A172 (cell line): ENCODE data around the gene EFCAB10. TPM values are rescaled to one million over a fixed set of nuclear protein-coding genes. Genes with fewer than 3 reads are reported as not detected.

Source experiments
- DNase-seq: peaks from one replicate; pipeline ENCODE4 v3.0.0-alpha.2; 2015; ENCODE audit warnings: low spot score
- total RNA-seq: library from RNA; depleted of rRNA; stranded (reverse); fragments of >200 nt; shearing (Covaris generic); gene quantifications from 2 replicates; pipeline ENCODE4 v1.2.3, GENCODE V29; 2014; rRNA removed

Gene EFCAB10, protein sequence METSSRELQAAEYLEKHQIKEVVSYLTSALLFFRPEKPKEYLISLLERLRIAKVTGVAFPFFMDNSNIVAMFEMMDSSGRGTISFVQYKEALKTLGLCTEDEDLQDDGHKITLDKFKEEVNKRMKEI
- not detected in 2 replicates for total RNA-seq

GRCh38 chr7:105581066-105581811 is at the start of gene EFCAB10:
Gene EFCAB10 (minus strand): TSS chr7:105581493. CDS start chr7:105581463, 30 bp downstream.
- no peak for DNase-seq

GRCh38 chr7:105625986-105626385 is 44.7 kb upstream of the EFCAB10 start:
- no peak for DNase-seq

DNA sequence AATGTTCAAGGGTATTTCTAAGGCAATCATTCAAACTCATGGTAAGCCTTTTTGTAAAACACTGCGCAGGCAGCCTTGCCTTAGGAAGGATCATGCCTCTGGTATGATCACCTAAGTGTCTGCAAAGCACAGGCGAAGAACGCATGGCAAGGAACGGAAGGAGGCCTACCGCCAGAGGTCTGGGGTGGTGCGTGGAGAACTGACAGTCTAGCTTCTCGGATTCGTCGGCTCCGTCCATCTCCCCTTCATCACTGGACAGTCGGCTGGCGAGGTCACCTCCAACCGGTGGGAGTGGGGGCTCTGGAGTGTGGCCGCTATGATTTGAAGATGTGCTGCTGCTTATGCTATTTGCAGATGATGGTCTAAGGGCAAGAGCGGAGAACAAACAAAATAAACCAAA is 42.6 kb upstream of the EFCAB10 start:
- DNase-seq, result no peak

DNA sequence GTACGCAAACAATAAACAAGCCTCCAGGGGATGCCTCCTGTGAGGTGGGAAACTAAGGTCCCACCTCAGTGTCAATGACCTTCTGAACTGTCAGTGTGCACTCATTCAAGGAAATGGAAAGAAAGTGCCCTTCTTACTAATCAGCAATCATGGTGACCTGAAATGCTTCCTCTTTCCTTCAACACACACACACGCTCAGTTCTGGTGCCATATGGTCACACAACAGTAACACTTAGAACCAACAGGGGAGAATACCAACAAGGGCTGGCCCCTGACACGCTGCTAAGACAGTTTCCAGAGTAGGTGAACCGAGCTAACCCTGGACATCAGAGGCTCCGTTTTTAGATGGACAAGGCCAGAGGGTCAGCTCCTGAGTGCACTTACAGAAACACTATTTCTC is 42.1 kb upstream of the EFCAB10 start:
- no peak for DNase-seq

DNA sequence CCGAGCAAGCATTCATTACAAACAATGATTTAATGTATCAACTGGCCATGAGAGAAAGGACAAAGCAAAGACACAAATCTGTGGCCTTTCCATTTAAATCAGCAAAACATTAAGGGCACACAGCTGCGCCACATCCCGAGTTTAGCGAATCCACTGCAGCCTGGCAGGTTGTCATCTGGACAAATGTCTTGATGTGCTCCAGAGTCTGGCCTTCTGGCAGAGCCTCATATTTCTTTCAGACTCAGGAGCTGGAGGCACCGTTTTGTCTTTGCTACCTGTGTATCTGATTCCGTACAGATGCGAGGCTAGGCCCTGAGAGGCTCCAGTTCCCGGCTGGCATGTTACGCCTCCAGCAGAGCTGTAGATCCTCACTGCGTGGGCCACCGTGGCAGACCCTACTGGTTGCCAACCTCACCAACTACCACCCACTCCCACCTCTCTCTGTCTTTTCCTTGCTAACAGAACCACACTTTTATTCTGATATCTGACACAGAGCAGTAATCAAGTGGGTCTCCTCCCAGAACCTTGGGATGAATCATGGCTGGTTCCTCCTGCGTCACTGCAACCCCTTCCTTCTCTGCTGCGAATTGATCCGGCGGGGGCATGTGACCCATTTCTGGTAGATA is 40.9 kb upstream of the EFCAB10 start:
- no peak for DNase-seq

- no peak for DNase-seq
These were observed 40.3 kb upstream of the EFCAB10 start for GRCh38 chr7:105621617-105622016.

DNA sequence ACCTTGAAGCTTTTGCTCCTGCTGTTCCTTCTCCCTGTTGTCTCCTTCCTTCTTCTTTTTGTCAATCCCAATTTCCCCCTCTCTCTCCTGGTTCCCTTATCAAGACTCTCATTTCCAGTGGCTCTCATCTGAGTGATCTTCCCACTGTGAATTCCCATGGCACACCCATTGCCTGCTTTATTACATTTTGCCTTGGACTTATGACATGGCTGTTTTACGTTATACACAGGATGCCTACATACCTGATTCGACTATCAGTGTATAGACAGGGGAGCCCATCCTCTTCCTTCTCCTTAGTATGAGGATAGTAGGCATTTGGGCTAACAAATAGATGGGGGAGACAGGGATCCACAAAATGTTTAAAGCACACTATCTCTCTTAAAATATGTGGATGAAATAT is 39.9 kb upstream of the EFCAB10 start:
- DNase-seq, result no peak

GRCh38 chr7:105619590-105619989 is 38.3 kb upstream of the EFCAB10 start:
- DNase-seq, result no peak

- DNase-seq, result no peak
These were observed 36.7 kb upstream of the EFCAB10 start for GRCh38 chr7:105618016-105618296.

DNA sequence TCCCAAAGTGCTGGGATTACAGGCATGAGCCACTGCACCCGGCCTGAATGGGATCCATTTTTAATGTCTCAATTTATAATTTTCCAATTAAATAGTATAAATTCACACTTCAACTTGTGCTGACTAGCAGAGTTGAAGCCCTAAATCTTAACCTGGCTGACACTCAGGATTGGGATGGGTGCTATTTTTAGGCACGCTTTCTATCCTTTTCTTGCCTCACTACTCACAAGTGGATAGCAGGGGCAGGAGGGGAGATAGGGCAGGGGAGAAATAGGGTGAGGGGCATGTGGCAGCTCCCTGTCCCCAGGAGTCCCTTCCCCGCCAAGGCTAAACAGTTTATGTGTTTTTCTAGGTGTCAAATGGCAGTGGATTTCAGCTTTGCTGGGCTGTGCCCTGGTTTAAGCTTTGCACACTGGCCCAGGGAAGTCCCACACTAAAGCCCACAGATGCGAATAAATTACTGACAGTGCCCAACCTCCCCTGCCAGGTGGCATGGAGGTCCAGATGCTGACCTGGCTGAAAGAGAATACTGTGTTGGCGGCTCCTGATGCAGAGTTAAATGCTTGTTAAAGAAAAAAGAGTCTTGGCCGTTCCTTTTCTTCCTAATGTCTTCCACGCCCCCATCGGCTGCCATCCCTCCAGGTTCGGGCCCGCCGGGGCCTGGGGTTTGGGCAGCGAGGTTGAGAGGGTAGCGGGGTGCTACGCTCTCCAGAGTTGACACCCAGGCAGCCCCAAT is 36.2 kb upstream of the EFCAB10 start:
- DNase-seq, result no peak

- no peak for DNase-seq
These were observed 33.1 kb upstream of the EFCAB10 start for GRCh38 chr7:105614341-105614840.

- DNase-seq, result no peak
These were observed 32.5 kb upstream of the EFCAB10 start for GRCh38 chr7:105613611-105614330.

- no peak for DNase-seq
These were observed 31.5 kb upstream of the EFCAB10 start for GRCh38 chr7:105612806-105613205.

- DNase-seq, result no peak
These were observed 30.8 kb upstream of the EFCAB10 start for GRCh38 chr7:105611856-105612775.

DNA sequence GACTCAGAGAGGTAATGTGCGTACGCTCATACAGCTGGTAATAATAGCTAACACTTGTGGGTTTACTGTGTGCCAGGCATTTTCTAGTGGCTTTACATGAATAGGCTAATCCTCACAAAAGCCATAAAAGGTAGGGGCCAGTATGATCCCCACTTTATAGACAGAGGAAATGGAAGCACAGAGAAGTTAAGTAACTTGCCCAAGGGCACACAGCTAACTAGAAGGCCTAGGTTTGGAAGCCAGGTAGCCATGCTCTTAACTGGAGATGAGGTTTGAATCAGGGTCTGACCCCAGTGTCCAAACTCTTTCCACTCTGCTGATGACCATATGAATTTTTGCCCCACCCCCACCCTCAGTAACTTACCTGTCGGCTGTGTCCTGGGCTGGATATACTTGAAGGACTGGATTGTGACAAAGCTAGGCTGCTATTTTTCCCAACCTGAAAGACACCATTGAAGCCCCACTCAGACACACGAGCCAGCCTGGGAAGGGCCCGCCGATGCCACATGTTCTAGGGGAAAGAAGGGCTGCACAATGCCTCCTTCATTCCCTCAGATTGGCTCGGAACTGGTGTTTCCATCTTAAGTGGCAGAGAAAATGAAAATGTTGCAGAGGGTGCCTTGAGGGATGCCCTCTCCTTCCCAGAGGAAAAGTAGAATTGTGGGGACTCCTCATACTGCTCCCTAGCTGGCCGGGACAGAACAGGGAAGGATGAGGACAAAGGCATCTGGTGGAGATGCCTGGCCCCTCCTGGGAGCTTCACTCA is 29.1 kb upstream of the EFCAB10 start:
- no peak for DNase-seq

- no peak for DNase-seq
These were observed 21.3 kb upstream of the EFCAB10 start for GRCh38 chr7:105602325-105603305.

- no peak for DNase-seq
These were observed 19.6 kb upstream of the EFCAB10 start for GRCh38 chr7:105600720-105601550.

GRCh38 chr7:105599551-105599950 is 18.3 kb upstream of the EFCAB10 start:
- no peak for DNase-seq
